Measurements from ENCODE around the gene PRSS21.

PRSS21 gene

DNA sequence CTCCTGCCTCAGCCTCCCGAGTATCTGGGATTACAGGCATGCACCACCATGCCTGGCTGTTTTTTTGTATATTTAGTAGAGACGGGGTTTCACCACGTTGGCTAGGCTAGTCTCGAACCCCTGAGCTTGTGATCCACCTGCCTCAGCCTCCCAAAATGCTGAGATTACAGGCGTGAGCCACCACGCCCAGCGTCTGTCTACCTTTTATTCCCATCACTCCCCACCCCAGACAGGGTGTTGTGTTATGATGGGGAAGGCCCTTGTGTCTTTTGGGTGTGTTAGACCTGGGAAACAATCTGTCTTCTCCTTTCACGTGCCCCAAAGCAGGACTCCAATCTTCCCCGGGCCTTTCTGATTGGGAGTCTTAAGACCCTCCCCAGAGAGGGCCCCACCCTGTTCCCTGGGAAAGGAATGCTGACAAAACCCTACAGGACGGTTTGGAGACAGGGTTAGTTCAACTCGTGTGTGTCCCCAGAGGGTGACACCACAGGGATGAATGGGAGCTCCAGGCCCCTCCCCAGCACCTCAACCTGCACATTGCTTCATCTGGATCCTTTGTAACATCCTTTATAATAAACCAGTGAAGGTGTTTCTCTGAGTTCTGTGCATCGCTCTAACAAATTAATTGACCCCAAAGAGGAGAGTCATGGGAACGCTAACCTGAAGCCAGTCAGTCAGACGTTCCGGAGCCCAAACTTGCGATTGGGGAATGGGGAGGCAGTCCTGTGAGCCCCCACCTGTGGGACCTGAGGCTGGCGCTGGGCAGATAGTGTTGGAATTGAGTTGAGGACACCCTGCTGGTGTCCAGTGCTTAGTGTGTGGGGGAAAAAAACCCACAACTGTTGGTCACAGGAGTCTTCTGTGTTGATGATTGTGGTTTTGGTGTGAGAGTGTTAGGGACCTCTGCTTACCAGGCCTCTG lies 36.8 kb upstream of the PRSS21 start:
- no peak for DNase-seq (ENCODE audit: low read depth)

DNA sequence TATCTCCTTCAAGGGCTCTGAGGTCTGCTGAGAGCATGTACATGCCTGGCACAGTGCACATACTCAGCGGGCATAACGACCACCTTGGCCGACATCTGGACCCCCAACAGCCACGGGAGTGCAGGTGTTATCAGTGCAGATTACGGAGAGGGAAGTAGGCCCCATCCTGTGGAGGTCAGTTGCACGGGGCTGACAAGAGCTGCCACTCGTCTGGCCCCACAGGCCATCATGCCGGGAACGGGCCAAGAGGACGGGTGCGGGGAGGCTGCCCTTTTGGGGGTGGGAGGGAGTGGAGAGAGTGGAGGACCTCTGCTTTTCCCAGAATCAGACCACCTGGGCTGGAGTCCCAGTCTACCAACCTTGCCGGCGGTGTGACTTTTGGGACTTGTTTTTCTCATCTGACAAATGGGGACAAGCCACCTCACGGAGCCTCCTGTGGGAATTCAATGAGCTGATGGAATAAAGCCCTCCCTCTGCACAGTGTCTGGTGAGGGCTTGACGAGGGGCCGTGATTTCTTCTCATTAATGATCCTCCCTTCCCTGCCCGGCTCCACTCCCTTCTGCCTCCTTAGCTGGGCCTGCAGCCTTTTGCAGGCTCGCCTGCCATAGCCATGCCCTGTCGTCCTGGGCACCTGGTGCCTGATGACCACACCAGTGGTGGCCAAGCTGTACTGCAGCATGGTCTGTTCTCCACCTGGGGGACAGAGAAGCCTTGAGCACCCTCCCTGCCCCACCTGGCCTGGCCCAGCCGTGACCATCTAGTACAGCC lies 34.3 kb upstream of the PRSS21 start:
- DNase-seq (ENCODE audit: low read depth): no peak

DNA sequence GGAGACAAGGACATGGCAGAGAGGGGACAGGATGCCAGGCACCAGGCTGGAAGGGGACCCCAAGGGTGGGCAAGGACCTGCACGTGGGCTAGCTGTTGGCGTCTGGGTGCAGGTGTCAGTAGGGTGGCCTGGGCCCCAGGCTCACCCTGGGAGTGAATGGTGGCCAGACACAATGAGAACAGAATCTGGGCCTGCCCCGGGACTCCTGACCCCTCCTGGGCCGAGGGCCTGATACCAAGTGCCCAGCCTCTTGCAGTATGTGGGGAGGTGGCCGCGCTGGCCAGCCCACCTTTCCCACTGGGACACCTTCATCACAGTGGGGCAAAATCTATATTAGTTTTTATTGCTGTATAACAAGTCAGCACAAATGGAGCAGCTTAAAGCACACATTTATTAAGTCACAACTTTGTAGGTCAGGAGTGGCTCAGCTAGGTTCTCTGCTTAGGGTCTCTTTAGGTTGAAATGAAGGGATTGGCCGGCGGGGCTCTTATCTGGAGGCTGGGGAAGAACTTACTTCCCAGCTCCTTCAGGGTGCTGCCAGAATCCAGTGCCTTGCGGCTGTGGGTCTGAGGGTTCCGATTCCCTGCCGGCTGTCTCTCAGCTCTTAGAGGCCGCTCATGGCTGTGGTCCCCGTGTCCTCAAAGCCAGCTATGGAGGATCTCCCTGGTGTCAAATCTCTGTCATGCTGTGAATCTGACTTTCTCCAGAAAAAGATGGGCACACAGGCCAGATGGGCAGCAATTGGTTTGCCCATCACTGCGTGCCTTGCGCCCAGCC lies 33.3 kb upstream of the PRSS21 start:
- no peak for DNase-seq (ENCODE audit: low read depth)

DNA sequence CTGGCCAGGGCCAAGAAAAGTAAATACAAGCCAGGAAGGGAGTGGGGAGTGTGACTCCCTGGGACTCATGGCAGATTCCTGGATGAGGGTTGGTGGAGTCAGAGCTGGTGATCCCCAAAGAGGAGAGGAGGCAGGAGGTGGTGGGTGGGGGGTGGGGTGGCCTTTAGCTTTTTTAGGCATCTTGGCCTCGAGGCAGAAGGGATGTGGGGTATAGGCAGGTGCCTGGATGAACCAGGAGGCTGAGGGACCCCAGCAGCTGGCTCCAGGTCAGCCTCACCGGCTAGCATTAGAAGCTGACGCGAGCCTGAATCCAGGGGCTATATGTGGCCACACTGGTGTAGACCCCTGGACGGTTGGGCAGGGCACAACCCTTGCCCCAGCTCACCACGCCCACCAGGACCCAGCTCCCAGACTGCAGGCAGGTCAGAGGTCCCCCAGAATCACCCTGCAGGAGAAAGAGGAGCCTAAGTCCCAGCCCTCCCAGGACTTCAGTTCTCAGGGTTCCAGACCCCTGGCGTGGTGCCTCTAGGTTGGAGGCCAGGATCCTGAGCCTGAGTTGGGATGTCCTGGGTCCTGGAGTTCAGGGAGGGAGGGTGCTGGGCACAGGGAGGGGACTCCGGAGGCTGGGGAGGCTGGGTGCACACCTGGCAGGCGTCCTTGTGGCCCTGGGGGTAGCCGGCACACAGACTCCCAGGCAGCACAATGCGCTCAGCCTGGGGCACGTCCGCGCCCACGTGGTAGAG lies 32.5 kb upstream of the PRSS21 start:
- DNase-seq (ENCODE audit: low read depth): no peak

DNA sequence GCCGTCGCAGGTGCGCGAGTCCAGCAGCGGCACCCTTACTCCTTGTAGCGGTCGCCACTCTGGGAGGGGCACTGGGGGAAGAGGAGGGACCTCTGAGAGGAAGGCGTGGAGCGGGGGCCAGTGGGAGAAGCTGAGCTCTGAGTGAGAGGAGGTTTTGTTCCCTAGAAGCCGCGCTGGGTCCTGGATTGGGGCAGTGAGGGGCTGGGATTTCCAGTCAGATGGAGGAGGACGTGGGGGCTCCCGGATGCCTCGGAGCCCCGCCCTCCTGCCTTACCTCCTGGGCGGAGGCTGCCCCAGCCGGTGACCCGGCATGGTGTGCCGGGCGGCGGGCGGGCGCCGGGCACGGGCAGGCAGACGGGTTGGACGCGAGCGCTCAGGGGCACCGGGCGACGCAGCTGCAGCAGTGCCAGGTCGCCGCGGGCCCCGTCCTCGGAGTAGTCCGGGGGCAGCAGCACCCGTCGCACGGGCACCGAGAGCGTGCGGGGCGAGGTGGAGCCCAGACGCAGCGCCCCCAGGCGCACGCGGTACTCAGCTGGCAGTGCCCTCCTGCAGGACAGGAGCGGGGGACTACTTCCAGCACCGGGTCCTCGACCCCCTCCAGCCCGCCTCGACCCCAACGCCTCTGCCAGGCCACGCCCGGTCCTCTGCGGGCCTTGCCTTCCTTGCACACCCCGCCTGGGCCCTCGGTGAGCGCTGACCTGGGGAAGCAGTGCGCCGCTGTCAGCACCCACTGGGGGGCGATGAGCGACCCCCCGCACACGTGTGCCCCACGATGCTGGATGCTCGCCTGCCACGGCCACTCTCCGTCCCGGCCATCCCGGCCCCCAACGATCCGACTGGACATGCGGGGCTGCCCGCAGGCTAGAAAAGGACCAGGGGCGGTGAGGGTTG lies 31.7 kb upstream of the PRSS21 start:
- no peak for DNase-seq (ENCODE audit: low read depth)

DNA sequence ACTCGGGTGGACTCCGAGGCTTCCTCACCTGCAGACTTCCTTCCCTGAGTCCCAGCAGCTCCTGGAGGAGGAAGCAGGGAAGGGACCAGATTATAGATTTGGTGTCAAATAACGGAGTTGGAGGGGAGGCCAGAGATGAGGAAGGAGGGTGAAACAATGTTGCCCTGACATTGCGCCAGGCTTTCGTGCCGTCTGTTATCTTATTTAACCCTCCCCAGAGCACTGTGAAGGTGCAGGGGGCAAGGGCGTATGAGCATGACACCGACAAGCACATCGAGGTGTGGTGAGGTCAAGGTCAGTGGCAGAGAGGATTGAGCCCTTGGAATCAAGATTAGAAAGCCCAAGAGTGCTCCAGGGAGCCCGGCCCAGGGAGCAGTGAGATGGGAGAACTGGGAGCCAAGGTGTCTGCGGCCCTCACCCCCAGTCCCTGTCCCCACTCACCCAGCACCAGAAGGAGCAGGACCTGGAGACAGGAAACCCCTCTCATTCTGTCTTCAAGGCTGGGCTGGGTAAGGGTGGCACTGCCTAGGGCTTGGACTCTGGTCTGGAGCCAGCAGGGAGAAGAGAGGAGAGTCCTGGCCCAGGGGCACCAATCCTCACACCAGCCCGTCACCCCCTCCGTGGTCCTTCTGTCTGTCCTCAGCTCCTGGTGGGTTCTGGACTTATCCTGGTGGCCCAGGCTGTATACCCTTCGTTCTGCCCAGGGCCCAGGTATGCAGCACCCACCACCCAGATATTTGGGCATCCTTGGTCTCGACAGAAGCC lies 30.8 kb upstream of the PRSS21 start:
- no peak for DNase-seq (ENCODE audit: low read depth)

DNA sequence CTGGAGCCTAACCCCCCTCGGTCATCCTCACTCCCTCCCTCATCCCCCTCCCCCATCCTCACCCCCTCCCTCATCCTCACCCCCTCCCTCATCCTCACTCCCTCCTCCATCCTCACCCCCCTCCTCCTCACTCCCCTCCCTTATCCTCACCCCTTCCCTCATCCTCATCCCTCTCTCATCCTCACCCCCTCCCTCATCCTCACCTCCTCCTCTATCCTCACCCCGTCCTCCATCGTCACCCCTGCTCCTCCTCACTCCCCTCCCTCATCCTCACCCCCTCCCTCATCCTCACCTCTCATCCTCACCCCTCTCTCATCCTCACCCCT lies 30.2 kb upstream of the PRSS21 start:
- DNase-seq (ENCODE audit: low read depth): no peak

DNA sequence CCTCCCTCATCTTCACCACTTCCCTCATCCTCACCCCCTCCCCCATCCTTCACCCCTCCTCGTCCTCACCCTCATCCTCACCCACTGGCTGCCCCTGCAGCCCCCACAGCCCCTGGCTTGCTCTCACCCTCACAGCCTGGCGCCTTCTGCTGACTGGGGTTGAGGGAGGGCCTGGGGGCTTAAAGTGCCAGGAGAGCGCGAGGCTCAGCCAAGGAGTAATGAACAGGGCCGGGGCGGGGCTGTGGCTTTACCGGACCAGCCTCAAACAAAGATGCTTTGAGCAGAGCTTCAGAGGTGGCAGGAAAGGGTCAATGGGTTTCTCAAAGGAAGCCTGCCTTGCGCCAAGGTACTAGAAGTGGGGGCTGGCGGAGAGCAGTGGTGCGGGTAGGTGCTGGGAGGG lies 29.6 kb upstream of the PRSS21 start, which contains the start of gene PRSS33:
Gene PRSS33, minus strand, starts transcription at position 155 of the 400 bp plus-strand sequence. CDS start 1,013 bp downstream, outside the sequence.
- no peak for DNase-seq (ENCODE audit: low read depth)

DNA sequence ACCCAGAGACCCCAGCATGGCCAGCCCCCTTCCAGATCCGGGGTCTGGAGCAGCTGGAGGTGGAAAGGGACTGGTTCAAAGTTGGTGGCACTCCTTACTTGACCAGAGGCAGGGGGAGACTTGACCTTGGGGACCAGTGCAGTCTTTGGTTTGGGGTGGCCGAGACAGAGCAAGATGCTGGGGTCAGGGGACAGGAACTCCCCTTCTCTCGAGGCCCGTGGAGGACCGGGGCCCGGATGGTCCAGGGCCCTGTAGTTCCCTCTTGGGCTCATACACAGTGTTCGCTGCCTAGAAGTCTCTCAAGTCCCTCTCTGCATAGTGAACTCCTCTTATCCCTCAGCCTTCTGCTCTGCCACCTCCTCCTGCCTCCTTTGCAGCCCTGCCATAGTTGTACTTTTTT lies 29.1 kb upstream of the PRSS21 start:
- DNase-seq (ENCODE audit: low read depth): no peak

DNA sequence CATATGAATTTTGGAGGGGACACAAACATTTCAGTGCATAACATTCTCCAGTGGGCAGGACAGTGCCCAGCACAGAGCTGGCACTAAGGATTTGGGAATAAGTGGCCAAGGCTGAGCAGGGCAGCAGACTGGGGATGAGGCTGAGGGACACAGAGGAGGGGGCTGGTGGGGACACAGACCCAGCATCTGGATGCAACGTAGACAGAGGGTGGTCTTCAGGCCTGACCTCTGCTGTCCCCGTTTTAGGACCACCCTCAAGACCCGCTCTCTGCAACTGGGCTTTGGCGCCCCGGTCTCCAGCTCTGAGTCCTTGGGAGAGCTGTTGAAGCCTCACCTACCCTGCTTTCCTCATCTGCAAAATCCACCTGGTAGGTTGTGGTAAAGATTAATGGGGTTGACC lies 26.4 kb upstream of the PRSS21 start:
- DNase-seq (ENCODE audit: low read depth): no peak

DNA sequence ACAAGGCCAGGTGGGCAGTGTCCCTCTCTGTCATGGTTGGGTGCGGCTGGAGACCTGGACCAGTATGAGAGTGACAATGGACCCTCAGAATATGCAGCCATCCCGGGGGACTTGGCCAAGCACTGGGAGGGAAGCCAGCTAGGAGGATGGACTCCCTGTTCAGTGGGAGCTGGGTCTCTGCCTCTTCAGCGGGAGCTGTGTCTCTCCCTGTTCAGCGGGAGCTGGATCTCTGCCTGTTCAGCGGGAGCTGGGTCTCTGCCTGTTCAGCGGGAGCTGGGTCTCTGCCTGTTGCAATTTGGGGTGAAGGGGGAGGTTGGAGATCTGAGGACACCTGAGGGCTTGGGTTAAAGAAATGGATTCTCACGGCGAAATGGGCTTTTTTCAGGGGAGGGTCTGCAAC lies 25.9 kb upstream of the PRSS21 start:
- no peak for DNase-seq (ENCODE audit: low read depth)

DNA sequence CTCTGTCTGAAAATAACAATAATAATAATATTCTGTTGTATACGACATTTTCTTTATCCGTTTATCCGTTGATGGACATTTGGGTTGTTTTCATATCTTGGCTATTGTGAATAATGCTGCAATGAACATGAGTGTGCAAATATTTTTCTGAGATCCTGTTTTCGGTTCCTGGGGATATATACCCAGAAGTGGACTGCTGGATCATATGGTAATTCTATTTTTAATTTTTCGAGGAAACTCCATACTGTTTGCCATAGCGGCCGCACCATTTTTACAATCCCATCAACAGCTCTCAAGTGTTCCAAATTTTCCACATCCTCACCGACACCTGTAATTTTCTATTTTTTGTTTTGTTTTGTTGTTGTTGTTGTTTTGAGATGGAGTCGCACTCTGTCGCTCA lies 24.1 kb upstream of the PRSS21 start:
- DNase-seq (ENCODE audit: low read depth): no peak

DNA sequence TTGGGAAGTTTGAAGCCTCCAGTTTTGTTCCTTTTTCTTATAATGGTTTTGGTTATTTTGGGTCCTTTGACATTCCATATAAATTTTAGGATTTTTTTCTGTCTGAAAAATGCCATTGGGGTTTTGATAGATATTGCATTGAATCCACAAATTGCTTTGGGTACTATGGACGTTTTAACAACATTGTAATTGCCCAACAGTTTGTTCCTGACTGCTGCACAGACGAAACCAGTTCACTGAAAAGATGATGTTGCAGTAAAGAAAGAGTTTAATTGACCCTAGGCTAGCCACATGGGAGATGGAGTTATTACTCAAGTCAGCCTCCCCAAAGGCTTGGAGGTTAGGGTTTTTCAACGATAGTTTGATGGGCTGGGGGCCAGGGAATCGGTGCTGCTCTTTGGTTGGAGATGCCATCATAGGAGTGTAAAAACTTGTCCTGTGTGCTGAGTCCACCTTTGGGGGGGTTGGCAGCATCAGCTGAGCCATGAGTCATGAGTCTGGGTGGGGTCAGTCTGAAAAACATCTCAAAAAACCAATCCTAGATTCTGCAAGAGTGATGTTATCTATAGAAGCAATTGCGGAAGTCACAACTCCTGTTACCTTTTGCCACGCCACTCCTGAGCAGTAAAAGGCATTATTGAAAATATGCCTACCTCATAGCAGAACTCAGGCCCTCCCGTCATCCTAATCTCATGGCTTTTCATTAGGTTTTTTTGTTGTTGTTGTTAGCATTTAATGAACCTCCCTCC lies 21.5 kb upstream of the PRSS21 start:
- DNase-seq (ENCODE audit: low read depth): no peak

DNA sequence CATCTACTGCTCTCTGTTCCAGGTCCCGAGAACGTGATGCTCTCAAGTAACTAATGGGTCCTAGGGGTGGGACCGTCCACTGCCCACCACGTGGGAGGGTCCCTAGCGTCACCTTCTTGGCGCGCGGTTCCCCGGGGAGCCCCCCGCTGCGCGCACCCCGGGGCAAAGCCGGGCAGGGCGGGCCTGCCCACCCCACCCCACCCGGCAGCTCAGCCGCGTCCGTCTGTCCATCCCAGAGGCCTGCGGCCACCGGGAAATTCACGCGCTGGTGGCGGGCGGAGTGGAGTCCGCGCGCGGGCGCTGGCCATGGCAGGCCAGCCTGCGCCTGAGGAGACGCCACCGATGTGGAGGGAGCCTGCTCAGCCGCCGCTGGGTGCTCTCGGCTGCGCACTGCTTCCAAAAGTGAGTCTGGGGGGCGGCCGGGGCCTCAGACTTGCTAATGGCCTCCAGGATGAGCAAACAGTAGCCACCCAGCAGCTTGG lies 18.3 kb upstream of the PRSS21 start:
- no peak for DNase-seq (ENCODE audit: low read depth)

DNA sequence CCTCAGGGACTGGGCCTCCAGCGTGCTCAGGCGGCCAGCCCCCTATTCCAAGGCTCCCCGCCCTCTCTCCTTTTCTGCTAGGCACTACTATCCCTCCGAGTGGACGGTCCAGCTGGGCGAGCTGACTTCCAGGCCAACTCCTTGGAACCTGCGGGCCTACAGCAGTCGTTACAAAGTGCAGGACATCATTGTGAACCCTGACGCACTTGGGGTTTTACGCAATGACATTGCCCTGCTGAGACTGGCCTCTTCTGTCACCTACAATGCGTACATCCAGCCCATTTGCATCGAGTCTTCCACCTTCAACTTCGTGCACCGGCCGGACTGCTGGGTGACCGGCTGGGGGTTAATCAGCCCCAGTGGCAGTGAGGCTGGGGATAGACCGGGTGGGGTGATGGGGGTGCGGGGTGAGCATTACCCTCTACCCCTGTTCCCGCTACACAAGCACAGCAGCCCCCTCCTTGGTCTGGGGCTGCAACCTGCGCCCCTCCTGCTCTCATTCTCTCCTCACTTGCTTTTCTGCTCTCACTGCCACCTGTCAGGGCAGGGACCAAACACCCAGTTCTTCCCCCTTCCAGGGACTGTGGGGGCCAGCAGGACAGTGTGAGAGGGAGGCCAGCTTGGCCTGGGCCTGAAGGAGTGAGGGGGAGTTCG lies 17.7 kb upstream of the PRSS21 start:
- DNase-seq (ENCODE audit: low read depth): no peak

DNA sequence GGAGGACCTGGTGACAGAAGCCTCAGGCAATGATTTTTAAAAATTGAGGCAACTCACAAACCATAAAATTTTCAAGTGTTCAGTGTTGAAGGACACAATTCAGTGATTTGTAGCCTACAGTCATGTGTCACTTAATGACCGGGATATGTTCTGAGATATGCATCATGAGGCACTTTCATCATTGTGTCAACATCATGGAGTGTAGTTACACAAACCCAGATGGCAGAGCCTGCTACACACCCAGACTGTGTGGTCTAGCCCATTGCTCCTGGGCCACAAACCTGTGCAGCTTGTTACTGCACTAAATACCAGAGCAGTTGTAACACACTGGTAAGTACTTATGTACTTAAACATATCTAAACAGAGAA lies 17.2 kb upstream of the PRSS21 start:
- DNase-seq (ENCODE audit: low read depth): no peak

DNA sequence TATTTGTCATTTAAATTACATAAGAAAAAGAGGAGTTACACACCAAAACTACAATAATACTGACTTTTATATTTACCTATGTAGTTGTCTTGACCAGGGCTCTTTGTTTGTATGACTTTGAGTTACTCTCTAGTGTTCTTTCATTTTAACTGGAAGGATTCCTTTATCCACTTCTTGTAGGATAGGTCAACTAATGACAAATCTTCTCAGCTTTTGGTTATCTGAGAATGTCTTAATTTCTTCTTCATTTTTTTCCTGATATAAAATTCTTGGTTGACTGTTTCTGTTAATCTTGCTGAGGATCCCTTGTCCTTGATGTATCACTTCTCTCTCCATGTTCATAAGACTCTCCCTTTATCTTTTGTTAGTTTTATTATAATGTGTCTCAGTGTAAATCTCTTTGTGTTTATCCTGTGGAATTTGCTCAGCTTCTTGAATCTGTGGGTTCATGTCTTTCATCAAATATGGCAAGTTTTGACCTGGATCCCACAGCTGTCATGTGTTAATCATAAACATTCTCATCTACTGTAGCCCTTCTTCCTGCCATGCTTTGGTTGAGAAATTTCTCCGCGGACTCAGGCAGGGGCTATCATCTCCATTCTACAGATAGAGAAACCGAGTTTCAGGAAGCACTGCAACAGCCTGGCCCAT lies 13.4 kb upstream of the PRSS21 start:
- no peak for DNase-seq (ENCODE audit: low read depth)

DNA sequence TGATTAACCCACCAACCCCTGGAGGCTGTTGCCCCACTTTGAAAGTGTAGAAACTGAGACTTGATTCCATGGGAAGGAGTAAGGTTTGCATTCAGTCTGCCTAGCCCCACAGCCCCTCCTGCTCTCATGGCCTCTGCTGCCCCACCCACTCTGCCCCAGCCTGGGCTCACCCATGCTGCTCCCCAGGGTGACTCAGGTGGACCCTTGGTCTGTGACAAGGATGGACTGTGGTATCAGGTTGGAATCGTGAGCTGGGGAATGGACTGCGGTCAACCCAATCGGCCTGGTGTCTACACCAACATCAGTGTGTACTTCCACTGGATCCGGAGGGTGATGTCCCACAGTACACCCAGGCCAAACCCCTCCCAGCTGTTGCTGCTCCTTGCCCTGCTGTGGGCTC lies 12.3 kb upstream of the PRSS21 start:
- no peak for DNase-seq (ENCODE audit: low read depth)
